Heart left ventricle (tissue), 16 donors: ENCODE data around the gene CADPS2. TPM values are rescaled to one million over a fixed set of nuclear protein-coding genes. Genes with fewer than 3 reads are reported as not detected.

Experiments
- ATAC-seq, 4 donors: fragments of 200-7000 bp; cut with Tn5 transposase; one replicate each; pipeline ENCODE4 v1.9.1; 2020 to 2022; ENCODE audit warnings: moderate library complexity in 4 of 4, mild to moderate bottlenecking in 3 of 4, moderate number of reproducible peaks in 1 of 4
- DNase-seq, 5 donors: peaks; one replicate each; pipeline ENCODE4 v3.0.0-alpha.2; 2020
- H3K27ac ChIP-seq, 12 donors: fragments of 200-600 bp; sonication (generic) in 4 of 12; one replicate each; pipeline versions ENCODE4 v1.5.0 to v1.8.0; 2016 to 2022; ENCODE audit warnings: mild to moderate bottlenecking in 2 of 12
- H3K27me3 ChIP-seq, 9 donors: fragments of 200-600 bp; sonication (generic) in 2 of 9; one replicate each; pipeline versions ENCODE4 v1.5.1 to v1.8.0; 2016 to 2022; ENCODE audit warnings: mild to moderate bottlenecking in 3 of 9
- H3K36me3 ChIP-seq, 9 donors: fragments of 200-600 bp; sonication (generic) in 2 of 9; one replicate each; pipeline versions ENCODE4 v1.5.0 to v1.8.0; 2018 to 2022; ENCODE audit warnings: mild to moderate bottlenecking in 2 of 9
- H3K4me1 ChIP-seq, 12 donors: fragments of 200-600 bp; sonication (generic) in 4 of 12; one replicate each; pipeline versions ENCODE4 v1.5.0 to v1.8.0; 2016 to 2022; ENCODE audit warnings: mild to moderate bottlenecking in 3 of 12
- H3K4me3 ChIP-seq, 12 donors: fragments of 200-600 bp; sonication (generic) in 4 of 12; one replicate each; pipeline versions ENCODE4 v1.5.0 to v1.8.0; 2017 to 2022; ENCODE audit warnings: mild to moderate bottlenecking in 9 of 12, moderate library complexity in 4 of 12
- H3K9me3 ChIP-seq, 12 donors: fragments of 200-600 bp; sonication (generic) in 4 of 12; one replicate each; pipeline versions ENCODE4 v1.5.0 to v1.8.0; 2016 to 2022; ENCODE audit warnings: mild to moderate bottlenecking in 1 of 12
- POLR2A ChIP-seq, 2 donors: fragments of 450-650 bp; IDR thresholded peaks; one replicate each; pipeline ENCODE4 v1.6.1; 2017; ENCODE audit warnings: antibody characterized with exemption in 2 of 2, mild to moderate bottlenecking in 2 of 2, moderate library complexity in 2 of 2
- WGBS, 4 donors: extraction: QIAGEN DNeasy Blood & Tissue Kit in 2 of 4; methylation state at CpG; one replicate each; pipeline versions ENCODE4 v1.1.5 to v1.1.7; 2013 to 2018; 5-methylcytosine and 5-hydroxymethylcytosine counted together
- intact Hi-C, 10 donors: fragments of 100-400 bp; cut with DNase I; formaldehyde crosslinking; loops; one replicate each; pipeline versions ENCODE4 v1.11.1 to v1.14.2; 2022
- polyA plus RNA-seq, 2 donors: library from polyadenylated mRNA; stranded (reverse); fragments of 200-250 nt; gene quantifications; one replicate each; pipeline ENCODE4 v1.2.3, GENCODE V29; 2013
- total RNA-seq, 9 donors: library from RNA; depleted of rRNA in 2 of 9; stranded (reverse); fragments of >200 nt in 2 of 9; fragmentation: NEBNext Ultra II Directional in 3 of 9; extraction: Animal tissue kit (Norgen Biotek cat#: 25700) in 3 of 9; gene quantifications; one replicate each; pipeline versions ENCODE4 v1.1.0 to v1.2.4, GENCODE V29; 2016 to 2023
- TF ChIP-seq, protein P1 (sequence below), 12 donors: fragments of 200-600 bp; sonication (generic) in 4 of 12; IDR thresholded peaks; one replicate each; pipeline versions ENCODE4 v1.5.0 to v1.8.0; 2018 to 2022; ENCODE audit warnings: antibody characterized with exemption in 12 of 12, mild to moderate bottlenecking in 5 of 12
- donor health status: ischemic (EF 13 %, LVEDD 7.1; RV severe dilation, severe dysfunction).
- donor health status: healthy with polysubstance abuse.
- donor health status: DM: no; HTN: yes; CAD: no.
- donor health status: DM: no; HTN: no; CAD: no.
- donor health status: ischemic (EF 25% LVEDD 6.9; RV normal size, moderate dysfunction).
- donor health status: ischemic (EF 25% LVEDD 5.7; RV mildly dilated, moderate dysfunction).
- donor health status: healthy.
- donor health status: DM: yes; HTN: yes; CAD: no.
- donor health status: ischemic (EF 35%, LVEDD 5.7; RV mildly dilated, moderate dysfunction).
- donor health status: nonischemic (EF 11% LVEDD 7.7; RV severe dilation, severe dysfunction).
- donor health status: DM: yes; HTN: yes; CAD: no.
- donor health status: PGD.
- donor health status: ischemic (EF 29% LVEDD 5.4; RV normal size, mild dysfunction).
- donor health status: nonischemic (EF 23%, LVEDD 6.1; RV moderate dilation, normal function).

CADPS2 gene
- total and polyA plus RNA-seq, 11 donors: 6.5 to 29.0 (median 10.3) TPM

DNA sequence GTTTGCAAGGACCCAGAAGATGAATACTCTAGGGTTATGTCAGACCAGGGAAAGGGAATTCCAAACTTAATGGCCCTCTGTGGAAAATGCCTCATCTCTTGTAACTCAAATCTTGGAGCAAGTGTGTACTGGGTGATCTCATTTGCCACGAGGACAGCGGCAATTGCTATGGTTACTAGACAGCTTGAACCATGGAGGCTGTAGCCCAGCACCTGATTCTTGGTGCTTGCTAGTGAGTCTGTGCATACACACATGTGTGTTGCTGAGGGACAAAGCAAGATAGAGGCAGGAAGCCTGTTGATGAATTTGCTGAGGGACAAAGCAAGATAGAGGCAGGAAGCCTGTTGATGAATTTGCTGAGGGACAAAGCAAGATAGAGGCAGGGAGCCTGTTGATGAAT lies 523.1 kb downstream of the CADPS2 start:
- no peaks in the 10 kb centered on the region for H3K27me3 ChIP-seq
- no peaks in the 10 kb centered on the region for H3K9me3 ChIP-seq
- TF ChIP-seq, protein P1, sequence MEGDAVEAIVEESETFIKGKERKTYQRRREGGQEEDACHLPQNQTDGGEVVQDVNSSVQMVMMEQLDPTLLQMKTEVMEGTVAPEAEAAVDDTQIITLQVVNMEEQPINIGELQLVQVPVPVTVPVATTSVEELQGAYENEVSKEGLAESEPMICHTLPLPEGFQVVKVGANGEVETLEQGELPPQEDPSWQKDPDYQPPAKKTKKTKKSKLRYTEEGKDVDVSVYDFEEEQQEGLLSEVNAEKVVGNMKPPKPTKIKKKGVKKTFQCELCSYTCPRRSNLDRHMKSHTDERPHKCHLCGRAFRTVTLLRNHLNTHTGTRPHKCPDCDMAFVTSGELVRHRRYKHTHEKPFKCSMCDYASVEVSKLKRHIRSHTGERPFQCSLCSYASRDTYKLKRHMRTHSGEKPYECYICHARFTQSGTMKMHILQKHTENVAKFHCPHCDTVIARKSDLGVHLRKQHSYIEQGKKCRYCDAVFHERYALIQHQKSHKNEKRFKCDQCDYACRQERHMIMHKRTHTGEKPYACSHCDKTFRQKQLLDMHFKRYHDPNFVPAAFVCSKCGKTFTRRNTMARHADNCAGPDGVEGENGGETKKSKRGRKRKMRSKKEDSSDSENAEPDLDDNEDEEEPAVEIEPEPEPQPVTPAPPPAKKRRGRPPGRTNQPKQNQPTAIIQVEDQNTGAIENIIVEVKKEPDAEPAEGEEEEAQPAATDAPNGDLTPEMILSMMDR (IDR thresholded peaks at IDR 0.05): no peak
- no peak for TF ChIP-seq POLR2A (IDR thresholded peaks at IDR 0.05)
- 72 to 86% (median 85%) methylated on average over 2 of the region's 2 CpGs for WGBS, 4 donors
- no peak overlapping the region for H3K27ac ChIP-seq
- no peak for ATAC-seq
- no peak overlapping the region for H3K4me3 ChIP-seq
- H3K36me3 ChIP-seq: peaks cover 0 to 10% (median 0%) of the 10 kb centered on the region in 9 donors
- intact Hi-C loops: no loop called here
- no peaks in the 10 kb centered on the region for H3K4me1 ChIP-seq
- DNase-seq: no peak

DNA sequence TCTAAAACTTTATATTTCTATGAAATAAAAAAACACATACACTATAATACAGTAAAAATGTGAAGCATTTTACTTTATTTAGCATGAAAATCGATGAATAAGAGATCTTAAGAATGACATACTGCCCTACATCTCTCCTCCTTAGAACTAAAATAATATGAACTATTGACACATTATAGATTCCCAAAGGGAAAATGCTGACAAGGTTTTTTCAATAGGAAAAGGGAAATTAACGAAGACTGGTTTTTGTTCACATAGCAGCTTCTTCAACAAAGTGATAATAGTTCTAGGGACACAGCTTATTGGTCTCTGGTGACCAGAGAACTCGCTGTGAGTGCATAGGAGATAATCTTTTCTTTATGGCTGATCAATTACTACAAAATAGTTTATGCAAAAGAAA lies 523.8 kb downstream of the CADPS2 start:
- no peaks in the 10 kb centered on the region for H3K27me3 ChIP-seq
- H3K4me1 ChIP-seq: no peaks in the 10 kb centered on the region
- H3K9me3 ChIP-seq: no peaks in the 10 kb centered on the region
- H3K4me3 ChIP-seq: no peak overlapping the region
- DNase-seq (no peak), ATAC-seq (no peak)
- no peak overlapping the region for H3K27ac ChIP-seq
- WGBS, 4 donors: 85 to 90% (median 88%) methylated on average over 3 of the region's 3 CpGs
- H3K36me3 ChIP-seq: peaks cover 0 to 10% (median 0%) of the 10 kb centered on the region in 9 donors
- TF ChIP-seq, protein P1 (IDR thresholded peaks at IDR 0.05): no peak
- no peak for TF ChIP-seq POLR2A (IDR thresholded peaks at IDR 0.05)
- intact Hi-C loops: no loop called here

DNA sequence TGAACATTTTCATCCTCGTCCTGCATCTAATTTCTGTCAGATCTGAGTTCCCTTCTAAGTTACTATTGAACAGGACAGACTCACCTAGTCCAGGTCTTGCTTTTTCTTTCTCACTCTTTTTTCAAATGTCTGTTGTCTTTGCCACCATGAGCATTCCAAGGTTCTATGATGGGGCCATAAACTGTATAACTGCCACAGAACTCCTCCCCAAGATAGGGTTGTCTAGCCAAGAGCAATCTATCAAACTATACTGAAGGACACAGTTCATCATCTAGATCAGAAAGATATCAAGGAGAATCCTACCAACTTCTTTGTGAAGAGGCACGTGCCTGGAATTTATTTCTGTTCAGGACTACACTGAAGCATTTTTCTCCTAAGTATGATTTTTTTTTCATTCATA lies 531.6 kb downstream of the CADPS2 start:
- H3K27me3 ChIP-seq: no peaks in the 10 kb centered on the region
- intact Hi-C loops: no loop called here
- peaks cover 0 to 3% (median 0%) of the 10 kb centered on the region in 9 donors for H3K36me3 ChIP-seq
- no peaks in the 10 kb centered on the region for H3K4me1 ChIP-seq
- no peak overlapping the region for H3K4me3 ChIP-seq
- 87 to 92% (median 91%) methylated on average over 2 of the region's 2 CpGs for WGBS, 4 donors
- no peak overlapping the region for H3K27ac ChIP-seq
- no peak for DNase-seq
- TF ChIP-seq POLR2A (IDR thresholded peaks at IDR 0.05): no peak
- no peaks in the 10 kb centered on the region for H3K9me3 ChIP-seq
- no peak for ATAC-seq

DNA sequence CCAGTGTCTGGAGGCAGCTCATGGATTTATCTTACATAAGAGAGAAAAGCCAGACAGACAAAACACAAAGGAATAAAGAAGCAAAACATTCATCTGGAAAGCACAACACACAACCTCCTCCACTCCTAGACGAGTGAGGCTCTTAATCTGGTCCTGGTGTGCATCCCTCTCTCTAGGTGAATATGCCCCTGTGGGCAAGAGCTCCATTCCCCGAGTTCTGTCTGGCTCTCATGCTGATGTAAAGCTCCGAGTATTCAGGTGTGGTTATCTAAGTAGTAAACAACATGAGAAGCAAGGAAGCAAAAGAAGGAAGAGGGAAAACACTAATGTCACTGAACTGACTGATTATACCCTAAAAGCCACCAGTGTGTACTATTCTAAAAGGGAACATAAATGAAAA lies 533.8 kb downstream of the CADPS2 start:
- H3K4me3 ChIP-seq: no peak overlapping the region
- no peaks in the 10 kb centered on the region for H3K9me3 ChIP-seq
- H3K36me3 ChIP-seq: no peaks in the 10 kb centered on the region
- ATAC-seq: no peak
- H3K27ac ChIP-seq: no peak overlapping the region
- H3K4me1 ChIP-seq: no peaks in the 10 kb centered on the region
- 60 to 68% (median 65%) methylated on average over 3 of the region's 3 CpGs for WGBS, 4 donors
- no peak for DNase-seq
- H3K27me3 ChIP-seq: no peaks in the 10 kb centered on the region
- TF ChIP-seq POLR2A (IDR thresholded peaks at IDR 0.05): no peak
- TF ChIP-seq, protein P1 (IDR thresholded peaks at IDR 0.05): no peak
- intact Hi-C loops: no loop called here

DNA sequence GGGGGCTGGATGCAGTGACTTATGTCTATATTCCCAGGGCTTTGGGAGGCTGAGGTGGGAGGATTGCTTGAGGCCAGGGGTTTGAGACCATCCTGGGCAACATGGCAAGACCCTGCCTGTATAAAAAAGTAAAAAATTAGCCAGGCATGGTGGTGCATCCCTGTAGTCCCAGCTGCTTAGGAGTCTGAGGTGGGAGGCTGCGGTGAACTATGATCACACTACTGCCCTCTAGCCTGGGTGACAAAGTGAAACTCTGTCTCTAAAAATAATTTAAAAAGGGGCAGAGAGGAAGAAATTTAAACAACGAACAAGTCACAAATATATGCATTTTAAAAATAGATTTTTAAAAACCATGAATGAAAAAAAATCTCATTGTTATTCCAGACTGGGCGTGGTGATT lies 535.6 kb downstream of the CADPS2 start:
- H3K4me1 ChIP-seq: no peaks in the 10 kb centered on the region
- no peak overlapping the region for H3K4me3 ChIP-seq
- no peak overlapping the region for H3K27ac ChIP-seq
- no peak for DNase-seq
- H3K9me3 ChIP-seq: no peaks in the 10 kb centered on the region
- no peak for ATAC-seq
- no peaks in the 10 kb centered on the region for H3K36me3 ChIP-seq
- 86 to 89% (median 88%) methylated on average over 3 of the region's 3 CpGs for WGBS, 4 donors
- no peaks in the 10 kb centered on the region for H3K27me3 ChIP-seq
- intact Hi-C loops: no loop called here
- TF ChIP-seq POLR2A (IDR thresholded peaks at IDR 0.05): no peak
- TF ChIP-seq, protein P1 (IDR thresholded peaks at IDR 0.05): no peak
